Esophagus (tissue), 2 donors: ENCODE results near the gene PRKD1. TPM values are rescaled to one million over a fixed set of nuclear protein-coding genes. Genes with fewer than 3 reads are reported as not detected.
"Not testable (repeated sequence)": the region's sequence is repeated elsewhere in the genome, so short reads cannot be mapped to it uniquely, and the experiment has no call there.

Source experiments
- H3K27ac ChIP-seq, 2 donors: one replicate each; pipeline ENCODE4 v1.5.1; 2013; ENCODE audit warnings: low read depth in 2 of 2, mild to moderate bottlenecking in 2 of 2, inconsistent platforms in 1 of 2, low read length in 1 of 2, moderate library complexity in 1 of 2
- H3K27me3 ChIP-seq, 2 donors: one replicate each; pipeline ENCODE4 v1.6.1; 2013; ENCODE audit warnings: low read length in 2 of 2, control low read depth in 1 of 2, mild to moderate bottlenecking in 1 of 2; ENCODE audit not compliant: insufficient read depth in 2 of 2, control insufficient read depth in 1 of 2
- H3K36me3 ChIP-seq, 2 donors: one replicate each; pipeline ENCODE4 v1.6.1; 2013; ENCODE audit warnings: low read length in 1 of 2; ENCODE audit not compliant: control insufficient read depth in 2 of 2, insufficient read depth in 2 of 2
- H3K4me1 ChIP-seq, 2 donors: one replicate each; pipeline ENCODE4 v1.6.1; 2013; ENCODE audit warnings: low read length in 1 of 2; ENCODE audit not compliant: control insufficient read depth in 2 of 2, insufficient read depth in 2 of 2
- H3K4me3 ChIP-seq, 2 donors: one replicate each; pipeline ENCODE4 v1.5.1; 2013; ENCODE audit warnings: low read length in 2 of 2, mild to moderate bottlenecking in 2 of 2, low read depth in 1 of 2, moderate library complexity in 1 of 2
- H3K9me3 ChIP-seq, 2 donors: one replicate each; pipeline ENCODE4 v1.6.1; 2013; ENCODE audit warnings: mild to moderate bottlenecking in 2 of 2, low read depth in 1 of 2, low read length in 1 of 2, moderate library complexity in 1 of 2; ENCODE audit not compliant: control insufficient read depth in 2 of 2, insufficient read depth in 1 of 2
- WGBS, 2 donors: extraction: QIAGEN DNeasy Blood & Tissue Kit; methylation state at CpG; one replicate each; pipeline ENCODE4 v1.1.7; 2013; 5-methylcytosine and 5-hydroxymethylcytosine counted together
- polyA plus RNA-seq, 2 donors: library from polyadenylated mRNA; stranded (reverse); fragments of 200-250 nt; gene quantifications; one replicate each; pipeline ENCODE4 v1.2.3, GENCODE V29; 2013
- donor health status: healthy with polysubstance abuse.
- donor health status: Bipolar disorder and iron deficiency.

The PRKD1 gene
- polyA plus RNA-seq, 2 donors: 1.1 to 1.4 TPM

DNA sequence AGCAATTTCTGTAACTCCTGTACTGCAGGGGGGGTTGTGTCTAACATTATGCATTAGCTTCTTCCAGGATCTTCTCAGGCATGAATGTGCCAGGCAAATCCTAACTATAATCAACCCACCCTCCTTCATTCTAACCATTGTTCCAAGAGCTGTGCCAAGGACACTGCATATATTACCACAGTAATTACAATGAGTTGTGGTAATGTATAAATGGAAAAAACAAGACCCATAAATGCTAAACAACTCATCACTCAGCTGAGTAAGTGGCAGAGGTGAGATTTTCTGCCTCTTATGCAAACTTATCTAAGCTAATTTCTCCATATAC is 80.6 kb downstream of the PRKD1 start:
- H3K4me3 ChIP-seq: no peak overlapping the region
- peaks cover 0 to 3% of the 10 kb centered on the region in 2 donors for H3K4me1 ChIP-seq
- no peaks in the 10 kb centered on the region for H3K9me3 ChIP-seq
- H3K36me3 ChIP-seq: no peaks in the 10 kb centered on the region
- no peak overlapping the region for H3K27ac ChIP-seq
- no peaks in the 10 kb centered on the region for H3K27me3 ChIP-seq

DNA sequence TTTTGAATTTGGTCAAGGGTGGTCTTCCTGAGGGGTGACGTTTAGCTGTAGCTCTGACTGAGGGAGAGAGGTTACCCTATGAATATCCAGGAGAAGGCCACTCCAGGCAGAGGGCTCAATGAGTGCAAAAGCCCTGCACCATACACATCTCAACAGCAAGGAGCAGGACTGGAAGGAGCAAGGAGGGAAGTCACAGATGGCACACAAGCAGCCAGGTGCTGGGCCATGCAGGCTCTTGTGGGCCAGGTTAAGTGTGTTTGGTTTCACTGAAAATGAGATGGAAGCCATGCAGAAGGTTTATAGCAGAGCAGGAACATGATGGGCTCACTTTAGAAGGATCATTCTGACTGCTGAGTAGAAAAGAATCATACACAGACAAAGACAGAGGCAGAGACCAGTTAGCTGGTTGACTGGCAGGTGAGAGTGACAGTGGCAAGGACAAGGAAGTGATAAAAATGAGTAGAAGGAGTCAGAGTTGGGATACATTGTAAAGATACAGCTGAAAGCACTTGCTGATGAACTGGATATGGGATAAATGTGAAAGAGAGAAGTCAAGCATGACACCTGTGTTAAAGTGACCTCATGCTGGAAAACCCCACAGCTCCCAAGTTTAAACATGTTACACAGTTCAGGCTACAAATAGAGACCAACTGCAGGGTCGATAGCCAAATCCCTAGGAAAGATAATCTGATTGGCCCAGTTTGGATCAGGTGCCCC is 81.2 kb downstream of the PRKD1 start:
- H3K36me3 ChIP-seq: no peaks in the 10 kb centered on the region
- H3K4me3 ChIP-seq: no peak overlapping the region
- H3K27ac ChIP-seq: no peak overlapping the region
- no peaks in the 10 kb centered on the region for H3K9me3 ChIP-seq
- H3K27me3 ChIP-seq: no peaks in the 10 kb centered on the region
- H3K4me1 ChIP-seq: peaks cover 0 to 3% of the 10 kb centered on the region in 2 donors
- 43 to 52% methylated on average over 2 of the region's 2 CpGs for WGBS, 2 donors

DNA sequence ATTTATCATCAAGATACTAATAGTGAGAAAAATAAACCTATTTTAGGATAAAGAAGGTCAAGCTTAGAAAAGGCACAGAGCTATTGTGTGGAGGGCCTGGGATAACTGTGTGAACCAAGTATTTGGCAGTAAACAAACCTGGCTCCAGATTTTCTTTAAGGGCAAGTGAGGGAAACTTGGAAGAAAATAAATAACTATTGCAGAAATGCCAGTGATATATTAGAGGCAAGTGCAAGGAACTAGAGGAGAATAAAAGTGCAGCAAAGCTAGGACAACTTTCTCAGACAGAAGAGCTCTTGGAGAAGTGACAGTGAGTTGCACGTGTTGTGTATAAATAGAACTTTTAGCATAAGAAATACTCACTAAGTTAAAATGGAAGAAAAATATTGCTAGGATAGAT is 83.7 kb downstream of the PRKD1 start:
- H3K36me3 ChIP-seq: no peaks in the 10 kb centered on the region
- H3K27ac ChIP-seq: no peak overlapping the region
- H3K9me3 ChIP-seq: peaks cover 7 to 11% of the 10 kb centered on the region in 2 donors
- no peak overlapping the region for H3K4me3 ChIP-seq
- WGBS, 2 donors: 83 to 85% methylated on average over 1 of the region's 1 CpG
- H3K27me3 ChIP-seq: no peaks in the 10 kb centered on the region
- H3K4me1 ChIP-seq: peaks cover 0 to 3% of the 10 kb centered on the region in 2 donors

- H3K27me3 ChIP-seq: no peaks in the 10 kb centered on the region
- H3K4me1 ChIP-seq: peaks cover 0 to 3% of the 10 kb centered on the region in 2 donors
- 44 to 86% methylated on average over 1 of the region's 1 CpG for WGBS, 2 donors
- H3K4me3 ChIP-seq: no peak overlapping the region
- H3K27ac ChIP-seq: no peak overlapping the region
- H3K36me3 ChIP-seq: no peaks in the 10 kb centered on the region
- H3K9me3 ChIP-seq: peaks cover 7 to 11% of the 10 kb centered on the region in 2 donors
Measured at GRCh38 chr14:29842228-29842627, 85.4 kb downstream of the PRKD1 start.

DNA sequence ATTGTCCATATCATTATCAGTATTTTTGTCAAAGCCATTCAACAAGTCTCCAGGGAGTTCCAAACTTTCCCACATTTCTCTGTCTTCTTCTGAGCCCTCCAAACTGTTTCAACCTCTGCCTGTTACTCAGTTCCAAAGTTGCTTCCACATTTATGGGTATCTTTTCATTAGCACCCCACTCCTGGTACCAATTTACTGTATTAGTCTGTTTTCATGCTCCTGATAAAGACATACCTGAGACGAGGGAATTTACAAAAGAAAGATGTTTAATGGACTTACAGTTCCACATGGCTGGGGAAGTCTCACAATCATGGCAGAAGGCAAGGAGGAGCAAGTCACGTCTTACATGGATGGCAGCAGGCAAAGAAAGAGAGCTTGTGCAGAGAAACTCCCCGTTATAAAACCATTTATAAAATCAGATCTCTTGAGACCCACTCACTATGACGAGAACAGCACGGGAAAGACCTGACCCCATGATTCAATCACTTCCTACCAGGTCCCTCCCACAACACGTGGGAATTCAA is 87.2 kb downstream of the PRKD1 start:
- H3K27ac ChIP-seq, H3K4me3 ChIP-seq, H3K4me1 ChIP-seq, H3K36me3 ChIP-seq, H3K27me3 ChIP-seq: not testable (repeated sequence)
- H3K9me3 ChIP-seq: peaks cover 7 to 11% of the 10 kb centered on the region in 2 donors
- 89 to 94% methylated on average over 6 of the region's 6 CpGs for WGBS, 2 donors

DNA sequence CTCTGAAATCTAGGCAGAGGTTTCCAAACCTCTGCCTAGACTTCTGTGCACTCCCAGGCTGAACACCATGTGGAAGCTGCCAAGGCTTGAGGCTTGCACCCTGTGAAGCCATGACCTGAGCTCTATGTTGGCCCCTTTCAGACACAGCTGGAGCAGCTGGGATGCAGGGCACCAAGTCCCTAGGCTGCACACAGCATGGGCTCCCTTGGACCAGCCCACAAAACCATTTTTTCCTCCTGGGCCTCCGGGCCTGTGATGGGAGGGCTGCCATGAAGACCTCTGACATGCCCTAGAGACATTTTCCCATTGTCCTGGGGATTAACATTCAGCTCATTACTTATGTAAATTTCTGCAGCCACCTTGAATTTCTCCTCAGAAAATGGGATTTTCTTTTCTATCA is 88.0 kb downstream of the PRKD1 start:
- H3K4me1 ChIP-seq, H3K36me3 ChIP-seq, H3K27ac ChIP-seq, H3K4me3 ChIP-seq, H3K27me3 ChIP-seq: not testable (repeated sequence)
- peaks cover 7 to 11% of the 10 kb centered on the region in 2 donors for H3K9me3 ChIP-seq
- WGBS, 2 donors: 86% methylated on average over 1 of the region's 1 CpG

GRCh38 chr14:29838752-29839151 is 88.9 kb downstream of the PRKD1 start:
- Histone ChIP-seq H3K27ac (no peak overlapping the region), H3K4me1 (no peaks in the 10 kb centered on the region), H3K9me3 (peaks cover 7 to 11% of the 10 kb centered on the region in 2 donors), H3K27me3 (no peaks in the 10 kb centered on the region), H3K4me3 (no peak overlapping the region), H3K36me3 (no peaks in the 10 kb centered on the region)
- 60 to 99% methylated on average over 2 of the region's 2 CpGs for WGBS, 2 donors

DNA sequence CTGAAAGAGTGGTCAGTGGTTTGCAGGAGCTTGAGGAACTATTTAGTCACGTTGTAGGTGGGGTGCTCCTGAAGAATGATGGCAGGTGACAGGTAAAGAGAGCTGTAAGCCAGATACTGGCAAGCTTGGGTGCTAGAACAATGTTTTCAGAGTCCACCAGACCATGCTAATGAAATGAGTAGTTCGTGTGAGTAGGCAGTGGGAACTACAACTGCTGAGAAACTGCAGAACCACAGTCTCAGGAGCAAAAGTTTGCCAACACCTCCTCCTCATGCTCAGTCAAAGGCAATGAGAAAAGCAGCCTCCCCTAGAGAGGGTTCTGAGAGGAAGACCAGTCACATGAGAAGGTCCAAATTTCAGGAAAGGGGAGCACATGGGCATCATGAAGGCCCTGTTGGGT is 91.3 kb downstream of the PRKD1 start:
- no peak overlapping the region for H3K27ac ChIP-seq
- H3K36me3 ChIP-seq: no peaks in the 10 kb centered on the region
- no peak overlapping the region for H3K4me3 ChIP-seq
- WGBS, 2 donors: 71 to 76% methylated on average over 2 of the region's 2 CpGs
- H3K9me3 ChIP-seq: peaks cover 7 to 11% of the 10 kb centered on the region in 2 donors
- no peaks in the 10 kb centered on the region for H3K4me1 ChIP-seq
- no peaks in the 10 kb centered on the region for H3K27me3 ChIP-seq

DNA sequence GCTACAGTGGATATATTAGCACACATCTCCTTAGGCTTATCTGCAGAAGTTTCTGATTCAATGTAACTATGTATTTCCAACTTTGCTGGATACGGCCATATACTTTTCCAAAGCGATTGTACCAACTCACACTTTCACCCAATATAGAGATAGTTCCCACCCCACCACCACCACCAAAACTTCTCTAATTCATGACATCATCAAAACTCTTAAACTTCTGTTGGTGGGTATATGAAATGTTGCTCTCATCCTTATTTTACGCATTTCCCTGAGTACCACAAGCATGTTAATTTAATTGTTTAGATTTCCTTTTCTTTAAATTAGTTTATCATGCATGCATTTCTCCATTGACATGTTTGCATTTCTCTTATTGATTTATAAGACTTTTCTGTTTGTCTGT is 95.6 kb downstream of the PRKD1 start:
- Histone ChIP-seq H3K9me3 (no peaks in the 10 kb centered on the region), H3K4me1 (no peaks in the 10 kb centered on the region), H3K36me3 (no peaks in the 10 kb centered on the region), H3K27me3 (no peaks in the 10 kb centered on the region), H3K4me3 (no peak overlapping the region), H3K27ac (no peak overlapping the region)
- 95 to 97% methylated on average over 3 of the region's 3 CpGs for WGBS, 2 donors

- no peaks in the 10 kb centered on the region for H3K36me3 ChIP-seq
- 88 to 93% methylated on average over 2 of the region's 2 CpGs for WGBS, 2 donors
- H3K27ac ChIP-seq: no peak overlapping the region
- no peaks in the 10 kb centered on the region for H3K9me3 ChIP-seq
- H3K4me3 ChIP-seq: no peak overlapping the region
- no peaks in the 10 kb centered on the region for H3K4me1 ChIP-seq
- no peaks in the 10 kb centered on the region for H3K27me3 ChIP-seq
Measured at GRCh38 chr14:29829851-29830250, 97.8 kb downstream of the PRKD1 start.
